ENCODE data around the gene CD6. TPM values are rescaled to one million over a fixed set of nuclear protein-coding genes. Genes with fewer than 3 reads are reported as not detected.

CD6 gene
- total RNA-seq, 4 donors from 2014 or later = 0.33 to 4.0 (median 1.1) TPM

- no peak for TF ChIP-seq CTCF (IDR thresholded peaks at IDR 0.05; ENCODE audit: low read depth)
Observed at GRCh38 chr11:61059260-61059752, 87.8 kb downstream of the CD6 start.

GRCh38 chr11:61061081-61061826 lies 89.8 kb downstream of the CD6 start:
- no peak for TF ChIP-seq CTCF (IDR thresholded peaks at IDR 0.05; ENCODE audit: low read depth)

GRCh38 chr11:61062181-61062930 lies 90.9 kb downstream of the CD6 start:
- TF ChIP-seq CTCF (IDR thresholded peaks at IDR 0.05; ENCODE audit: low read depth) = no peak

GRCh38 chr11:61065955-61066638 lies 94.6 kb downstream of the CD6 start:
- no peak for TF ChIP-seq CTCF (IDR thresholded peaks at IDR 0.05; ENCODE audit: low read depth)

- no peak for TF ChIP-seq CTCF (IDR thresholded peaks at IDR 0.05; ENCODE audit: low read depth)
Observed at GRCh38 chr11:61066645-61067044, 95.2 kb downstream of the CD6 start.

GRCh38 chr11:61067782-61068446 lies 96.4 kb downstream of the CD6 start:
- no peak for TF ChIP-seq CTCF (IDR thresholded peaks at IDR 0.05; ENCODE audit: low read depth)
